Parathyroid adenoma (tissue), 2 donors: Measurements from ENCODE around the gene MKKS.

Source experiments
- H2AFZ ChIP-seq: fragments of 300-600 bp; sonication (generic); one replicate; pipeline ENCODE4 v1.7.0; 2017; ENCODE audit warnings: antibody characterized with exemption, mild to moderate bottlenecking
- H3K27ac ChIP-seq: fragments of 300-600 bp; sonication (generic); one replicate; pipeline ENCODE4 v1.7.0; 2017
- H3K27me3 ChIP-seq: fragments of 300-600 bp; sonication (generic); one replicate; pipeline ENCODE4 v1.7.0; 2017; ENCODE audit warnings: low read length; ENCODE audit not compliant: control insufficient read depth, insufficient read depth
- H3K36me3 ChIP-seq: fragments of 300-600 bp; sonication (generic); one replicate; pipeline ENCODE4 v1.7.0; 2017; ENCODE audit warnings: low read length; ENCODE audit not compliant: control insufficient read depth, insufficient read depth
- H3K4me1 ChIP-seq: fragments of 300-600 bp; sonication (generic); one replicate; pipeline ENCODE4 v1.7.0; 2017; ENCODE audit warnings: control low read depth
- H3K4me2 ChIP-seq: fragments of 300-600 bp; sonication (generic); one replicate; pipeline ENCODE4 v1.7.0; 2017; ENCODE audit warnings: low read length
- H3K4me3 ChIP-seq: fragments of 300-600 bp; sonication (generic); one replicate; pipeline ENCODE4 v1.7.0; 2017; ENCODE audit warnings: low read depth, low read length
- H3K79me2 ChIP-seq: fragments of 300-600 bp; sonication (generic); one replicate; pipeline ENCODE4 v1.7.0; 2017; ENCODE audit warnings: control low read depth
- H3K9ac ChIP-seq: fragments of 300-600 bp; sonication (generic); one replicate; pipeline ENCODE4 v1.7.0; 2017; ENCODE audit warnings: mild to moderate bottlenecking
- H3K9me3 ChIP-seq: fragments of 300-600 bp; sonication (generic); one replicate; pipeline ENCODE4 v1.7.0; 2017; ENCODE audit warnings: low read length; ENCODE audit not compliant: control insufficient read depth
- CTCF ChIP-seq: fragments of 300-600 bp; sonication (generic); IDR thresholded peaks from one replicate; pipeline ENCODE4 v1.7.0; 2017; ENCODE audit warnings: antibody characterized with exemption, mild to moderate bottlenecking
- donor health status: primary hyperparathyroidism.

MKKS gene

GRCh38 chr20:10412591-10413408, 21.2 kb downstream of the MKKS start:
- TF ChIP-seq CTCF, result no peak
- no peaks in the 10 kb centered on the region for H3K9me3 ChIP-seq
- no peak overlapping the region for H2AFZ ChIP-seq
- no peak overlapping the region for H3K9ac ChIP-seq
- H3K27ac ChIP-seq, result no peak overlapping the region
- no peak overlapping the region for H3K4me2 ChIP-seq
- no peaks in the 10 kb centered on the region for H3K36me3 ChIP-seq
- peaks cover 4% of the 10 kb centered on the region for H3K4me1 ChIP-seq
- H3K4me3 ChIP-seq, result no peak overlapping the region
- peaks cover 5% of the 10 kb centered on the region for H3K79me2 ChIP-seq
- no peaks in the 10 kb centered on the region for H3K27me3 ChIP-seq

GRCh38 chr20:10411673-10412072, 22.3 kb downstream of the MKKS start:
- Histone ChIP-seq H3K9ac (no peak overlapping the region), H3K9me3 (no peaks in the 10 kb centered on the region), H3K27ac (no peak overlapping the region), H3K4me2 (no peak overlapping the region), H3K79me2 (no peaks in the 10 kb centered on the region), H3K36me3 (no peaks in the 10 kb centered on the region), H3K4me1 (peaks cover 4% of the 10 kb centered on the region), H3K4me3 (no peak overlapping the region), H3K27me3 (no peaks in the 10 kb centered on the region), H2AFZ (no peak overlapping the region)
- no peak for TF ChIP-seq CTCF

GRCh38 chr20:10408108-10408813, 25.8 kb downstream of the MKKS start:
- Histone ChIP-seq H3K27ac (no peak overlapping the region), H3K4me1 (no peaks in the 10 kb centered on the region), H3K79me2 (no peaks in the 10 kb centered on the region), H2AFZ (no peak overlapping the region), H3K9ac (no peak overlapping the region), H3K4me3 (no peak overlapping the region), H3K9me3 (no peaks in the 10 kb centered on the region), H3K27me3 (no peaks in the 10 kb centered on the region), H3K36me3 (no peaks in the 10 kb centered on the region), H3K4me2 (no peak overlapping the region)
- no peak for TF ChIP-seq CTCF

GRCh38 chr20:10404959-10405530, 29.0 kb downstream of the MKKS start:
- no peaks in the 10 kb centered on the region for H3K79me2 ChIP-seq
- no peaks in the 10 kb centered on the region for H3K9me3 ChIP-seq
- no peaks in the 10 kb centered on the region for H3K36me3 ChIP-seq
- no peak overlapping the region for H3K4me3 ChIP-seq
- H3K4me1 ChIP-seq, result no peaks in the 10 kb centered on the region
- H3K27ac ChIP-seq, result no peak overlapping the region
- H3K4me2 ChIP-seq, result no peak overlapping the region
- no peaks in the 10 kb centered on the region for H3K27me3 ChIP-seq
- H2AFZ ChIP-seq, result no peak overlapping the region
- TF ChIP-seq CTCF, result no peak
- H3K9ac ChIP-seq, result no peak overlapping the region
